ENCODE data around the gene MRTO4. TPM values are rescaled to one million over a fixed set of nuclear protein-coding genes. Genes with fewer than 3 reads are reported as not detected.

MRTO4 gene
- total and polyA plus RNA-seq, 9 of the 15 experiments (the other 6 are each of a cell fraction or from before 2014, with no cell fraction given), result 62.0 to 173 (median 146) TPM

GRCh38 chr1:19209990-19210771 is 41.4 kb upstream of the MRTO4 start, which contains the start of gene UBR4 (continued):
- TF ChIP-seq, protein P1, sequence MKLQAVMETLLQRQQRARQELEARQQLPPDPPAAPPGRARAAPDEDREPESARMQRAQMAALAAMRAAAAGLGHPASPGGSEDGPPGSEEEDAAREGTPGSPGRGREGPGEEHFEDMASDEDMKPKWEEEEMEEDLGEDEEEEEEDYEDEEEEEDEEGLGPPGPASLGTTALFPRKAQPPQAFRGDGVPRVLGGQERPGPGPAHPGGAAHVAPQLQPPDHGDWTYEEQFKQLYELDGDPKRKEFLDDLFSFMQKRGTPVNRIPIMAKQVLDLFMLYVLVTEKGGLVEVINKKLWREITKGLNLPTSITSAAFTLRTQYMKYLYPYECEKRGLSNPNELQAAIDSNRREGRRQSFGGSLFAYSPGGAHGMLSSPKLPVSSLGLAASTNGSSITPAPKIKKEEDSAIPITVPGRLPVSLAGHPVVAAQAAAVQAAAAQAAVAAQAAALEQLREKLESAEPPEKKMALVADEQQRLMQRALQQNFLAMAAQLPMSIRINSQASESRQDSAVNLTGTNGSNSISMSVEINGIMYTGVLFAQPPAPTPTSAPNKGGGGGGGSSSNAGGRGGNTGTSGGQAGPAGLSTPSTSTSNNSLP (IDR thresholded peaks at IDR 0.05; ENCODE audit: borderline replicate concordance, low read depth, low read length), result no peak
- TF ChIP-seq ZNF668 (CRISPR knock-in tag; IDR thresholded peaks at IDR 0.05) (0 out of 2 replicates have a peak, but pooled peaks have one; percentile 9), SIN3B (IDR thresholded peaks at IDR 0.05; ENCODE audit: low read depth) (peak; percentile 92), SRSF9 (IDR thresholded peaks at IDR 0.05; ENCODE audit: borderline replicate concordance, low read depth, low read length) (no peak), ZKSCAN3 (CRISPR knock-in tag; IDR thresholded peaks at IDR 0.05) (no peak), KAT8 (IDR thresholded peaks at IDR 0.05; ENCODE audit: low read depth) (no peak), PURB (CRISPR knock-in tag; IDR thresholded peaks at IDR 0.05; ENCODE audit: low read depth) (no peak), CREB3L1 (IDR thresholded peaks at IDR 0.05; ENCODE audit: borderline replicate concordance, low read depth) (no peak), KLF13 (tag; IDR thresholded peaks at IDR 0.05; ENCODE audit: borderline replicate concordance, low read depth) (peak; percentile 6; the same call in 1 of the 2 replicates), GATAD2B (IDR thresholded peaks at IDR 0.05; ENCODE audit: borderline replicate concordance) (no peak), FOXP1 (CRISPR knock-in tag; IDR thresholded peaks at IDR 0.05) (peak; percentile 93; the same call in 1 of the 2 replicates), ZNF699 (CRISPR knock-in tag; IDR thresholded peaks at IDR 0.05; ENCODE audit: insufficient replicate concordance) (no peak), TCF7 (IDR thresholded peaks at IDR 0.05; ENCODE audit: borderline replicate concordance) (0 out of 2 replicates have a peak, but pooled peaks have one; percentile 55), LARP7 (IDR thresholded peaks at IDR 0.05) (peak; percentile 32; the same call in 1 of the 2 replicates), OTX1 (CRISPR knock-in tag; IDR thresholded peaks at IDR 0.05) (no peak), KDM5B (IDR thresholded peaks at IDR 0.05; ENCODE audit: insufficient replicate concordance, low read depth, low read length) (peak; percentile 76), HMG20A (CRISPR knock-in tag; conservative IDR thresholded peaks at IDR 0.05) (0 out of 2 replicates have a peak, but pooled peaks have one; percentile 27), GATA2 (CRISPR knock-in tag; IDR thresholded peaks at IDR 0.05) (no peak), FOXA1 (IDR thresholded peaks at IDR 0.05; ENCODE audit: borderline replicate concordance) (no peak), SETDB1 (IDR thresholded peaks at IDR 0.05; ENCODE audit: low read length) (no peak), ILK (tag; IDR thresholded peaks at IDR 0.05; ENCODE audit: borderline replicate concordance, low read depth) (no peak)
- TF ChIP-seq, protein P2, sequence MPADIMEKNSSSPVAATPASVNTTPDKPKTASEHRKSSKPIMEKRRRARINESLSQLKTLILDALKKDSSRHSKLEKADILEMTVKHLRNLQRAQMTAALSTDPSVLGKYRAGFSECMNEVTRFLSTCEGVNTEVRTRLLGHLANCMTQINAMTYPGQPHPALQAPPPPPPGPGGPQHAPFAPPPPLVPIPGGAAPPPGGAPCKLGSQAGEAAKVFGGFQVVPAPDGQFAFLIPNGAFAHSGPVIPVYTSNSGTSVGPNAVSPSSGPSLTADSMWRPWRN (IDR thresholded peaks at IDR 0.05; ENCODE audit: low read depth), result no peak
- TF ChIP-seq, protein P3, sequence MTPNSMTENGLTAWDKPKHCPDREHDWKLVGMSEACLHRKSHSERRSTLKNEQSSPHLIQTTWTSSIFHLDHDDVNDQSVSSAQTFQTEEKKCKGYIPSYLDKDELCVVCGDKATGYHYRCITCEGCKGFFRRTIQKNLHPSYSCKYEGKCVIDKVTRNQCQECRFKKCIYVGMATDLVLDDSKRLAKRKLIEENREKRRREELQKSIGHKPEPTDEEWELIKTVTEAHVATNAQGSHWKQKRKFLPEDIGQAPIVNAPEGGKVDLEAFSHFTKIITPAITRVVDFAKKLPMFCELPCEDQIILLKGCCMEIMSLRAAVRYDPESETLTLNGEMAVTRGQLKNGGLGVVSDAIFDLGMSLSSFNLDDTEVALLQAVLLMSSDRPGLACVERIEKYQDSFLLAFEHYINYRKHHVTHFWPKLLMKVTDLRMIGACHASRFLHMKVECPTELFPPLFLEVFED (CRISPR knock-in tag; conservative IDR thresholded peaks at IDR 0.05), result no peak

Measured in K562 (cell line).